Neural progenitor cell (in vitro differentiated cells): ENCODE measurements around the gene NUDT1. TPM values are rescaled to one million over a fixed set of nuclear protein-coding genes. Genes with fewer than 3 reads are reported as not detected.
"Not testable (repeated sequence)": the region's sequence is repeated elsewhere in the genome, so short reads cannot be mapped to it uniquely, and the experiment has no call there.

Experiments
- DNase-seq: peaks from one replicate; pipeline ENCODE4 v3.0.0-alpha.2; 2016; ENCODE audit warnings: low spot score
- H2AFZ ChIP-seq: fragments of 200-600 bp; sonication (generic); replicated peaks from 2 replicates; pipeline ENCODE4 v1.6.1; 2016; ENCODE audit warnings: antibody characterized with exemption
- H3F3A ChIP-seq: fragments of 200-600 bp; sonication (generic); 2 replicates; pipeline ENCODE4 v1.6.1; 2016; ENCODE audit warnings: antibody characterized with exemption, low read depth
- H3K27ac ChIP-seq: fragments of 200-600 bp; sonication (generic); 2 replicates; pipeline ENCODE4 v1.5.1; 2016; ENCODE audit warnings: mild to moderate bottlenecking
- H3K27me3 ChIP-seq: fragments of 200-600 bp; sonication (generic); 2 replicates; pipeline ENCODE4 v1.6.1; 2016; ENCODE audit warnings: mild to moderate bottlenecking, moderate library complexity
- H3K36me3 ChIP-seq: fragments of 200-600 bp; sonication (generic); 2 replicates; pipeline ENCODE4 v1.5.1; 2016
- H3K4me1 ChIP-seq: fragments of 200-600 bp; sonication (generic); 2 replicates; pipeline ENCODE4 v1.6.1; 2016; ENCODE audit warnings: mixed run types
- H3K4me2 ChIP-seq: fragments of 200-600 bp; sonication (generic); 2 replicates; pipeline ENCODE4 v1.6.1; 2016
- H3K4me3 ChIP-seq: fragments of 200-600 bp; sonication (generic); 2 replicates; pipeline ENCODE4 v1.5.1; 2016
- H3K79me2 ChIP-seq: fragments of 200-600 bp; sonication (generic); 2 replicates; pipeline ENCODE4 v1.6.1; 2016; ENCODE audit warnings: low read depth
- H3K9ac ChIP-seq: fragments of 200-600 bp; sonication (generic); 2 replicates; pipeline ENCODE4 v1.6.1; 2016
- H3K9me3 ChIP-seq: fragments of 200-600 bp; sonication (generic); 2 replicates; pipeline ENCODE4 v1.5.1; 2016; ENCODE audit warnings: low read depth
- H4K20me1 ChIP-seq: fragments of 200-600 bp; sonication (generic); 2 replicates; pipeline ENCODE4 v1.6.1; 2016; ENCODE audit warnings: low read depth
- H3K27ac Mint-ChIP-seq: 3 replicates; pipeline ENCODE4 v1.8.0; 2021; ENCODE audit warnings: mixed read lengths
- H3K27me3 Mint-ChIP-seq: 2 replicates; pipeline ENCODE4 v1.8.0; 2022; ENCODE audit warnings: low read depth, mild to moderate bottlenecking, inconsistent platforms, moderate library complexity, mixed read lengths; ENCODE audit not compliant: insufficient read depth
- H3K36me3 Mint-ChIP-seq: 3 replicates; pipeline ENCODE4 v1.8.0; 2021; ENCODE audit warnings: mixed read lengths
- H3K4me1 Mint-ChIP-seq: 3 replicates; pipeline ENCODE4 v1.8.0; 2021; ENCODE audit warnings: mixed read lengths
- H3K4me3 Mint-ChIP-seq: 3 replicates; pipeline ENCODE4 v1.8.0; 2021; ENCODE audit warnings: mild to moderate bottlenecking, moderate library complexity, mixed read lengths
- H3K9me3 Mint-ChIP-seq: 3 replicates; pipeline ENCODE4 v1.8.0; 2020; ENCODE audit warnings: mixed read lengths
- EZH2 ChIP-seq: fragments of 200-600 bp; sonication (generic); IDR thresholded peaks from 2 replicates; pipeline ENCODE4 v1.6.1; 2017; ENCODE audit warnings: antibody characterized with exemption, mild to moderate bottlenecking, moderate library complexity
- EZH2phosphoT487 ChIP-seq: fragments of 200-600 bp; sonication (generic); IDR thresholded peaks from 2 replicates; pipeline ENCODE4 v1.6.1; 2017; ENCODE audit warnings: antibody characterized with exemption
- total RNA-seq: library from RNA; depleted of rRNA; stranded (reverse); fragments of >200 nt; gene quantifications from 2 replicates; pipeline ENCODE4 v1.2.3, GENCODE V29; 2015; ENCODE audit warnings: low replicate concordance
- TF ChIP-seq, protein P1 (sequence below): fragments of 200-600 bp; sonication (generic); IDR thresholded peaks from 2 replicates; pipeline ENCODE4 v1.5.1; 2017; ENCODE audit warnings: antibody characterized with exemption, mild to moderate bottlenecking

The NUDT1 gene
- total RNA-seq, 1 donor from 2014 or later = 29.6 TPM

- no peak for DNase-seq
- Histone ChIP-seq H3K4me2 (no peak overlapping the region), H3K9me3 (no peaks in the 10 kb centered on the region), H3K36me3 (no peaks in the 10 kb centered on the region), H3K79me2 (no peaks in the 10 kb centered on the region), H3K9ac (no peak overlapping the region), H3K27me3 (no peaks in the 10 kb centered on the region), H3K4me3 (no peak overlapping the region), H3K4me1 (no peaks in the 10 kb centered on the region), H3K27ac (no peak overlapping the region), H3F3A (no peaks in the 10 kb centered on the region), H4K20me1 (no peaks in the 10 kb centered on the region), H2AFZ (no peak overlapping the region)
- Mint-ChIP-seq H3K27me3 (peaks cover 6% of the 10 kb centered on the region), H3K36me3 (peaks cover 13% of the 10 kb centered on the region), H3K4me3 (no peak overlapping the region), H3K4me1 (peaks cover 8% of the 10 kb centered on the region), H3K9me3 (peaks cover 7% of the 10 kb centered on the region), H3K27ac (peak overlapping the region; percentile 13)
- TF ChIP-seq EZH2 (no peak), EZH2phosphoT487 (no peak)
- TF ChIP-seq, protein P1, sequence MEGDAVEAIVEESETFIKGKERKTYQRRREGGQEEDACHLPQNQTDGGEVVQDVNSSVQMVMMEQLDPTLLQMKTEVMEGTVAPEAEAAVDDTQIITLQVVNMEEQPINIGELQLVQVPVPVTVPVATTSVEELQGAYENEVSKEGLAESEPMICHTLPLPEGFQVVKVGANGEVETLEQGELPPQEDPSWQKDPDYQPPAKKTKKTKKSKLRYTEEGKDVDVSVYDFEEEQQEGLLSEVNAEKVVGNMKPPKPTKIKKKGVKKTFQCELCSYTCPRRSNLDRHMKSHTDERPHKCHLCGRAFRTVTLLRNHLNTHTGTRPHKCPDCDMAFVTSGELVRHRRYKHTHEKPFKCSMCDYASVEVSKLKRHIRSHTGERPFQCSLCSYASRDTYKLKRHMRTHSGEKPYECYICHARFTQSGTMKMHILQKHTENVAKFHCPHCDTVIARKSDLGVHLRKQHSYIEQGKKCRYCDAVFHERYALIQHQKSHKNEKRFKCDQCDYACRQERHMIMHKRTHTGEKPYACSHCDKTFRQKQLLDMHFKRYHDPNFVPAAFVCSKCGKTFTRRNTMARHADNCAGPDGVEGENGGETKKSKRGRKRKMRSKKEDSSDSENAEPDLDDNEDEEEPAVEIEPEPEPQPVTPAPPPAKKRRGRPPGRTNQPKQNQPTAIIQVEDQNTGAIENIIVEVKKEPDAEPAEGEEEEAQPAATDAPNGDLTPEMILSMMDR = no peak
These were observed 22.1 kb downstream of the NUDT1 start for GRCh38 chr7:2264158-2264557.

DNA sequence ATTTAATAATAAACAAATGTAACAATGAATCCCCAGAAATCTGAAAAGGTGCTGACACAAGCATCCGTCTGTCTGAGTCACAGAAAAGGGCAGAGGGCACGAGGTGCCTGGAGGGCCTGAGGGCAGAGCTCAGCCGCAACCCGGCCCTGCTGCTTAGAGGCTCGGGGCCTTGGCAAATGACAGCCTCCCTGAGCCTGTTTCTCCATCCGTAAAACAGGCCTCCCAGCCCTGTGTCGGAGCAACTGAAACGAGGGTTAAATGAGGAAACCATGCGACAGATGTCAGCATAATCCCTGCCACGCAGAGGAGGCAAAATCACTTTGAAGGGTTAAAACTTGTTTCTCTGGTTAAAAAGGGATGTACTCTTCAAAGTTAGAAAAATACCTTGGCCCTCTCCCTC is 24.9 kb downstream of the NUDT1 start:
- Histone ChIP-seq H3K79me2 (no peaks in the 10 kb centered on the region), H3K4me3 (no peak overlapping the region), H3K4me2 (no peak overlapping the region), H2AFZ (no peak overlapping the region), H3K27me3 (no peaks in the 10 kb centered on the region), H3K9ac (no peak overlapping the region), H3K9me3 (no peaks in the 10 kb centered on the region), H4K20me1 (peaks cover 7% of the 10 kb centered on the region), H3K27ac (no peak overlapping the region), H3K36me3 (no peaks in the 10 kb centered on the region), H3K4me1 (peaks cover 24% of the 10 kb centered on the region), H3F3A (peaks cover 20% of the 10 kb centered on the region)
- Mint-ChIP-seq H3K27ac (no peak overlapping the region), H3K4me1 (peaks cover 26% of the 10 kb centered on the region), H3K4me3 (peak overlapping the region; percentile 9), H3K27me3 (peaks cover 4% of the 10 kb centered on the region), H3K9me3 (peaks cover 7% of the 10 kb centered on the region), H3K36me3 (peaks cover 13% of the 10 kb centered on the region)
- DNase-seq = no peak
- no peak for TF ChIP-seq EZH2
- TF ChIP-seq, protein P1 = no peak
- no peak for TF ChIP-seq EZH2phosphoT487

GRCh38 chr7:2269089-2269990 is 27.3 kb downstream of the NUDT1 start:
- peak overlapping the region; percentile 69 for H3K4me3 Mint-ChIP-seq
- peaks cover 26% of the 10 kb centered on the region for H3K4me1 Mint-ChIP-seq
- not testable (repeated sequence) for H3K9ac ChIP-seq, H3K27me3 ChIP-seq, H3K79me2 ChIP-seq, H4K20me1 ChIP-seq, H3K9me3 Mint-ChIP-seq, H3K27me3 Mint-ChIP-seq, H2AFZ ChIP-seq, H3K36me3 ChIP-seq, H3K9me3 ChIP-seq
- Histone ChIP-seq H3K4me2 (peak overlapping the region; percentile 74), H3K4me1 (peaks cover 24% of the 10 kb centered on the region), H3F3A (peaks cover 20% of the 10 kb centered on the region), H3K27ac (peak overlapping the region; percentile 94), H3K4me3 (peak overlapping the region; percentile 7)
- peak overlapping the region; percentile 84 for H3K27ac Mint-ChIP-seq
- peaks cover 10% of the 10 kb centered on the region for H3K36me3 Mint-ChIP-seq
- peak; percentile 61 for DNase-seq

- no peak overlapping the region for H3K27ac Mint-ChIP-seq
- Histone ChIP-seq H4K20me1 (peaks cover 7% of the 10 kb centered on the region), H3K9ac (no peak overlapping the region), H3K9me3 (no peaks in the 10 kb centered on the region), H3K36me3 (no peaks in the 10 kb centered on the region), H3K4me3 (peak overlapping the region; percentile 7), H3K4me2 (peak overlapping the region; percentile 74), H3F3A (peaks cover 20% of the 10 kb centered on the region), H3K79me2 (no peaks in the 10 kb centered on the region), H3K27ac (peak overlapping the region; percentile 94), H3K27me3 (no peaks in the 10 kb centered on the region), H2AFZ (no peak overlapping the region), H3K4me1 (peaks cover 24% of the 10 kb centered on the region)
- peaks cover 7% of the 10 kb centered on the region for H3K36me3 Mint-ChIP-seq
- H3K4me1 Mint-ChIP-seq = peaks cover 26% of the 10 kb centered on the region
- no peak for DNase-seq
- TF ChIP-seq EZH2phosphoT487 (no peak), EZH2 (no peak)
- TF ChIP-seq, protein P1 = no peak
- H3K4me3 Mint-ChIP-seq = no peak overlapping the region
- peaks cover 7% of the 10 kb centered on the region for H3K9me3 Mint-ChIP-seq
- peaks cover 4% of the 10 kb centered on the region for H3K27me3 Mint-ChIP-seq
These were observed 28.0 kb downstream of the NUDT1 start for GRCh38 chr7:2269991-2270460.
